ENCODE data around the gene GRIK5. TPM values are rescaled to one million over a fixed set of nuclear protein-coding genes. Genes with fewer than 3 reads are reported as not detected.
A peak's percentile ranks its signal among the peaks of the same experiment; 100 is the strongest.
"Not testable (repeated sequence)": the region's sequence is repeated elsewhere in the genome, so short reads cannot be mapped to it uniquely, and the experiment has no call there.

The GRIK5 gene
- total RNA-seq, 2 donors from 2014 or later, result 0.42 to 0.55 TPM

GRCh38 chr19:42023121-42023942 is 46.7 kb downstream of the GRIK5 start:
- no peak for DNase-seq
- Mint-ChIP-seq H3K36me3 (ENCODE audit: low read depth) (peaks cover 12% of the 10 kb centered on the region), H3K27me3 (peaks cover 58% of the 10 kb centered on the region), H3K4me3 (no peak overlapping the region), H3K4me1 (peaks cover 5% of the 10 kb centered on the region), H3K27ac (no peak overlapping the region)
- H3K9me3 ChIP-seq (ENCODE audit: control insufficient read depth, low read length, poor library complexity, severe bottlenecking), result no peaks in the 10 kb centered on the region
- no peak for ATAC-seq

- no peaks in the 10 kb centered on the region for H3K9me3 ChIP-seq (ENCODE audit: control insufficient read depth, low read length, poor library complexity, severe bottlenecking)
- H3K36me3 Mint-ChIP-seq (ENCODE audit: low read depth), result peaks cover 12% of the 10 kb centered on the region
- H3K4me3 Mint-ChIP-seq, result no peak overlapping the region
- no peak overlapping the region for H3K27ac Mint-ChIP-seq
- no peak for DNase-seq
- ATAC-seq, result no peak
- H3K4me1 Mint-ChIP-seq, result peaks cover 5% of the 10 kb centered on the region
- peaks cover 53% of the 10 kb centered on the region for H3K27me3 Mint-ChIP-seq
Observed at GRCh38 chr19:42022616-42023015, 47.4 kb downstream of the GRIK5 start.

GRCh38 chr19:42021185-42021584 is 48.8 kb downstream of the GRIK5 start:
- H3K4me1 Mint-ChIP-seq, result peaks cover 5% of the 10 kb centered on the region
- H3K27me3 Mint-ChIP-seq, result peaks cover 48% of the 10 kb centered on the region
- DNase-seq, result no peak
- no peak overlapping the region for H3K4me3 Mint-ChIP-seq
- H3K9me3 ChIP-seq (ENCODE audit: control insufficient read depth, low read length, poor library complexity, severe bottlenecking), result no peaks in the 10 kb centered on the region
- no peak overlapping the region for H3K27ac Mint-ChIP-seq
- ATAC-seq, result no peak
- peaks cover 7% of the 10 kb centered on the region for H3K36me3 Mint-ChIP-seq (ENCODE audit: low read depth)

GRCh38 chr19:42018503-42019193 is 51.4 kb downstream of the GRIK5 start:
- no peaks in the 10 kb centered on the region for H3K9me3 ChIP-seq (ENCODE audit: control insufficient read depth, low read length, poor library complexity, severe bottlenecking)
- Mint-ChIP-seq H3K27me3 (peaks cover 28% of the 10 kb centered on the region), H3K4me3 (no peak overlapping the region), H3K4me1 (peaks cover 5% of the 10 kb centered on the region), H3K27ac (no peak overlapping the region), H3K36me3 (ENCODE audit: low read depth) (peaks cover 4% of the 10 kb centered on the region)
- DNase-seq (no peak), ATAC-seq (no peak)

GRCh38 chr19:42017040-42017439 is 53.0 kb downstream of the GRIK5 start:
- H3K9me3 ChIP-seq (ENCODE audit: control insufficient read depth, low read length, poor library complexity, severe bottlenecking), result no peaks in the 10 kb centered on the region
- ATAC-seq, result no peak
- Mint-ChIP-seq H3K4me3 (no peak overlapping the region), H3K4me1 (peaks cover 5% of the 10 kb centered on the region), H3K27me3 (peaks cover 19% of the 10 kb centered on the region), H3K27ac (no peak overlapping the region), H3K36me3 (ENCODE audit: low read depth) (peaks cover 2% of the 10 kb centered on the region)
- DNase-seq, result no peak

- H3K36me3 Mint-ChIP-seq (ENCODE audit: low read depth); H3K9me3 ChIP-seq (ENCODE audit: control insufficient read depth, low read length, poor library complexity, severe bottlenecking); DNase-seq; H3K27me3 Mint-ChIP-seq; H3K27ac Mint-ChIP-seq; H3K4me3 Mint-ChIP-seq; H3K4me1 Mint-ChIP-seq; ATAC-seq: not testable (repeated sequence)
Observed at GRCh38 chr19:42012747-42013146, 57.3 kb downstream of the GRIK5 start.

- ATAC-seq (no peak), DNase-seq (no peak)
- H3K27ac Mint-ChIP-seq, result no peak overlapping the region
- peaks cover 3% of the 10 kb centered on the region for H3K36me3 Mint-ChIP-seq (ENCODE audit: low read depth)
- peaks cover 2% of the 10 kb centered on the region for H3K4me1 Mint-ChIP-seq
- peaks cover 19% of the 10 kb centered on the region for H3K27me3 Mint-ChIP-seq
- no peak overlapping the region for H3K4me3 Mint-ChIP-seq
- H3K9me3 ChIP-seq (ENCODE audit: control insufficient read depth, low read length, poor library complexity, severe bottlenecking), result no peaks in the 10 kb centered on the region
Observed at GRCh38 chr19:42010245-42011126, 59.5 kb downstream of the GRIK5 start.

GRCh38 chr19:42006569-42006968 is 63.4 kb downstream of the GRIK5 start:
- no peak overlapping the region for H3K27ac Mint-ChIP-seq
- DNase-seq (no peak), ATAC-seq (no peak)
- no peak overlapping the region for H3K4me3 Mint-ChIP-seq
- peaks cover 53% of the 10 kb centered on the region for H3K27me3 Mint-ChIP-seq
- no peaks in the 10 kb centered on the region for H3K9me3 ChIP-seq (ENCODE audit: control insufficient read depth, low read length, poor library complexity, severe bottlenecking)
- peaks cover 15% of the 10 kb centered on the region for H3K4me1 Mint-ChIP-seq
- H3K36me3 Mint-ChIP-seq (ENCODE audit: low read depth), result peaks cover 16% of the 10 kb centered on the region

GRCh38 chr19:42005504-42005903 is 64.5 kb downstream of the GRIK5 start:
- ATAC-seq, result no peak
- H3K36me3 Mint-ChIP-seq (ENCODE audit: low read depth), result peaks cover 16% of the 10 kb centered on the region
- no peak overlapping the region for H3K4me3 Mint-ChIP-seq
- H3K27ac Mint-ChIP-seq, result no peak overlapping the region
- peaks cover 64% of the 10 kb centered on the region for H3K27me3 Mint-ChIP-seq
- H3K9me3 ChIP-seq (ENCODE audit: control insufficient read depth, low read length, poor library complexity, severe bottlenecking), result no peaks in the 10 kb centered on the region
- H3K4me1 Mint-ChIP-seq, result peaks cover 15% of the 10 kb centered on the region
- no peak for DNase-seq

GRCh38 chr19:42003506-42004294 is 66.3 kb downstream of the GRIK5 start:
- Mint-ChIP-seq H3K36me3 (ENCODE audit: low read depth) (peaks cover 20% of the 10 kb centered on the region), H3K4me1 (peaks cover 19% of the 10 kb centered on the region), H3K27me3 (peaks cover 78% of the 10 kb centered on the region), H3K27ac (no peak overlapping the region), H3K4me3 (no peak overlapping the region)
- DNase-seq, result no peak
- no peak for ATAC-seq
- H3K9me3 ChIP-seq (ENCODE audit: control insufficient read depth, low read length, poor library complexity, severe bottlenecking), result no peaks in the 10 kb centered on the region

GRCh38 chr19:41999878-42000208 is 70.2 kb downstream of the GRIK5 start:
- Mint-ChIP-seq H3K36me3 (ENCODE audit: low read depth) (peaks cover 25% of the 10 kb centered on the region), H3K27me3 (peaks cover 64% of the 10 kb centered on the region), H3K4me1 (peaks cover 31% of the 10 kb centered on the region), H3K27ac (no peak overlapping the region), H3K4me3 (no peak overlapping the region)
- ATAC-seq, result no peak
- H3K9me3 ChIP-seq (ENCODE audit: control insufficient read depth, low read length, poor library complexity, severe bottlenecking), result no peaks in the 10 kb centered on the region
- no peak for DNase-seq

GRCh38 chr19:41999071-41999877 is 70.7 kb downstream of the GRIK5 start:
- peaks cover 61% of the 10 kb centered on the region for H3K27me3 Mint-ChIP-seq
- no peak for DNase-seq
- no peak for ATAC-seq
- peaks cover 31% of the 10 kb centered on the region for H3K4me1 Mint-ChIP-seq
- H3K27ac Mint-ChIP-seq, result no peak overlapping the region
- peaks cover 25% of the 10 kb centered on the region for H3K36me3 Mint-ChIP-seq (ENCODE audit: low read depth)
- peak overlapping the region; percentile 63 for H3K4me3 Mint-ChIP-seq
- H3K9me3 ChIP-seq (ENCODE audit: control insufficient read depth, low read length, poor library complexity, severe bottlenecking), result no peaks in the 10 kb centered on the region
